NCI-H2081 (cell line): ENCODE measurements around the gene NUP214.

ENCODE experiments used
- DNase-seq, 2 experiments: peaks; one replicate each; lab custom pipeline; 2025; lab: John Stamatoyannopoulos, UW

Gene NUP214

DNA sequence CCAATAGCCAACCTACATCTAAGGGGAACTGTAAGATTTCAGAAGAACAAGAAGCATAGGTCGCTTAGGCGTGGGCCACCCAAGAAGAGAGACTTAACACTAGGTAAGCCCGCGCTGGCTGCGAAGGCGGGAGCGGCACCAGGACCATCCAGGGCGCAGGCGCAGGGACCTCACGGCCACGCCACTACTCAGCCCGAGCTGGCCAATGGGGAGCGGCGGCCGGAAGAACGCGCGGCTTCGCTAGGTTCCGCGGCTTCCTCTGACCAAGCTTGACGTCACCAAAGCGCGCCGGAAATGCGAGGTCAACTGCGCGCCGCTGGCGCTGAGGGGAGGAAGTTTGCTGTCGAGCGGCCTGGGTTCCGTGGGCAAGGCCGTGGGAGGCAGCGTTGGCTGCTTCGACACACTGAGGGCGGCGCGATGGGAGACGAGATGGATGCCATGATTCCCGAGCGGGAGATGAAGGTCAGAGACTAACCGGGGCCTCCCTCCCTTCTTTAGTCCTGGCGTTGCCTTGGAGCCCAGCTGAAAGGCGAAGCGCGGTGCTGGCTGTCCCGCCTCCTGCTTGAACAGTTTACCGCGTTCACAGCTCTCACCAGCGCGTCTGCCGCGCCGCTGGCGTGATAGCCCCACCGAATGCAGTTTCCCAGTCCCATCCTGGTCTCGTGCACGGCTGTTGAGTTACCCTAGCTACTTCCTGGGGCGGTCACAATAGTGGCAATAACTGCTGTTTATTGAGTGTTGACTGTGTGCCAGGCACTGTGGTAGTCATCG, at the start of gene NUP214:
Gene NUP214, plus strand, starts transcription at position 299 of the 771 bp plus-strand sequence. Its CDS starts 119 bp downstream, at position 418.
- peak; percentile 96 to 98 for DNase-seq

DNA sequence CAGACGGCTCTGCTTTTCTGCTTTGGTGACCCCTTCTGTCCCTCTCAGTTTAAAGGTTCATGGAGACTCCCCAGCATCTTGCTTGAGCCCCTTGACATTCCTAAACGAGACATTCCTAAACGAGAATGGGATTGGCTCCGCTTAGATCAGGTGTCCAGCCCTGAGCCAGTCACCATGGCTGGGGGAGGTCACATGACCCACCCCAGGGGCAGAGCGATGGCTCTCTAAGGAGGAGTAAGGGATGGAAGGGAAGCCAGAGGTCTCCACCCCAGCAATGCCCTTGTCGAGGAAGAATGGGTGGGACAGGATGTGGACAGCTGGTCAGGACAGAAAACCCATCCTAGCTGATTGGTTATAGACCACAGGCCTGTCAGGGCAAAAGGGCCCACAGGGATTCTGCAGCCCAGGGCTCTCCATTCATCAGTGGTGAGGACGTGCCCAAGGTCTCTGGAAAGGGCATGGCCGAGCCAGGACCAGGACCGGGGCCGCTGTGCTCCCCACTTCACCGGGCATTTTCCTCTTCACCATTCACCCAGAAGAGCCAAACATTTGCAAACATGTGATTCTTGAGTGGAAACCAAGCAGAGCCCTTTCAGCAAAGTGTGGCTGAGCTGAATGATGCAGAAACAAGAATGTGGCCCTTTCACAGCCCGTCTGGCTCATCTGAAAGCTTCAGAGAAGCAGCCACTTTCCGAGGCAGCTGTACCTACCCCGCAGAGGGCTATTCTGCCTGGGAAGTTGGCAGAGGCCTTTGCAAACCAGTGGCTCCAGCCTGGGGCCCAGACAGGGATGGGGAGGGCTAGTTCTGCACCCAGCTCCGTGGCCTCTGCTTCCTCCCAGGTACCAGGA, 48.8 kb upstream of the NUP214 start:
- no peak for DNase-seq

DNA sequence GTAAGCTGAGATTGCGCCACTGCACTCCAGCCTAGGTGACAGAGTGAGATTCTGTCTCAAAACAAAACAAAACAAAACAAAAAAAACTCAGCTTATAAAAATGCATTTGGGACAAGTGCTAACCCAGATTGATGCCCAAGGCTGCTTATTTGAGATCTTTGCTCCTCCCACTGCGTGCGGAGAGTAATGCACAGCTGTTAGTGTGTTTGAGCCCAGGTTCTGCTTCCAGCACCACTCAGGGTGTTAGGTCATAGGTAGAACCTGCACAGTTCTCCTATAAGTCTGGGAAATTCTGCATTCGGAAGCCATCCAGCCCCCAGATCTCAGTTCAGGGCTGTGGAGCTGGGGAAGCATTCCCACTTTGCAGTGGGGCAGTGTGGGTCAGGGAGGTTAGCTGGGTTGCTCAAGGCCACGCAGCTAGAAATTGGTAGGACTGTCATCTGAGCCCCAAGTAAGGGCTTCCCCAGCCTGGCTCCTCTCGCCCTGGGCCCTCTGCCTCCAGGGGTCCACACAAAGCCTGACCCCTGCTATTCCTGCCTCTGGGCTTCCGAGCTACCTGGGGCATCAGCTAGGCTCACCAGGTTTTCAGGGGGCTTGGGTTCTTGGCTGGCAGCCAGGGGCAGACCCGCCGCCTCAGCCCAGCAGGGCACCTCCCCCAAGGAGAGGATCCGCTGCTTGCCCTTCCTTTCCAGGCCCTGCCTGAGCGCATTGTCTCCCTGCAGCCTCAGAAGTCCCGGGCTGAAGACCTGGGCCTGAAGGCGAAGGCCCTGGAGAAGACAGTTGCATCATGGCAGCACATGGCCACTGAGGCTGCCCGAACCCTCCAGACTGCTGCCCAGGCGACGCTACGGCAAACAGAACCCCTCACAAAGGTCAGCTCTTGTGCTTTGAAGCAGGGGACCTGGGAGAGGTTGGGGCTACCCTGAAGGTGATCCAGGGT, 46.7 kb upstream of the NUP214 start:
- no peak for DNase-seq

DNA sequence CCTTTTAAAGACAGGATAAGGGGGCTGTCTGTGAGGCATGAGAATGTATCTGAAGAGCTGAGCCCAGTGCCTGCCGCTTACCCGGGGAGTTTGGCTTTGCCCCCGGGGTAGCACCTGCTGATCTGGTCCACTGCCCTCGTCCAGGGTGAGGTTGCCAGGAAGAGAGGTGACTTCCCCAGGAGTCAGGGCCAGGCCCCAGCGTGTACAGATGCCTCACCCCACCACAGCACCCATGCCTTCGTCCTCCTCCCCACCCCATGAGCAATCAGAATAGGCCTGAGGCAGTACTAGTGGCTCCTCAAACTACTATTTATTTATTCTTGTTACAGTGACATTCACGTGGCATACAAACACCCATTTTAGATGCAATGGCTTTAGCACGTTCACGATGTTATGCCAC, 44.8 kb upstream of the NUP214 start:
- DNase-seq, result no peak

DNA sequence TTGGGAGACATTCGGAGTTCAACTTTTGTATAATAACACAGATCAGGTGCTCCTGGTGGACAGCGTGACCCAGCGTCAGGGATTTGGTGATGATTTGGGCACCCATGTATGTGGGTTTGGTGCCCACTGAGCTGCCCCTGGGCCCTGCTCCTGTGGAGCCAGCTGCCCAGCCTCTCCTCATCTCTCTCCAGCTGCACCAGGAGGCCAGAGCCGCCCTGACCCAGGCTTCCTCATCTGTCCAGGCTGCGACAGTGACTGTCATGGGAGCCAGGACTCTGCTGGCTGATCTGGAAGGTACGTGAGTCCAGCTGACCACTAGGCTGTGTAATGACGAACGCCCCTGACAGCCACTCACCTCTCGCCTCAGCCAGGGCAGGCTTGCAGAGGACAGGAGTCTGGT, 43.5 kb upstream of the NUP214 start:
- no peak for DNase-seq

DNA sequence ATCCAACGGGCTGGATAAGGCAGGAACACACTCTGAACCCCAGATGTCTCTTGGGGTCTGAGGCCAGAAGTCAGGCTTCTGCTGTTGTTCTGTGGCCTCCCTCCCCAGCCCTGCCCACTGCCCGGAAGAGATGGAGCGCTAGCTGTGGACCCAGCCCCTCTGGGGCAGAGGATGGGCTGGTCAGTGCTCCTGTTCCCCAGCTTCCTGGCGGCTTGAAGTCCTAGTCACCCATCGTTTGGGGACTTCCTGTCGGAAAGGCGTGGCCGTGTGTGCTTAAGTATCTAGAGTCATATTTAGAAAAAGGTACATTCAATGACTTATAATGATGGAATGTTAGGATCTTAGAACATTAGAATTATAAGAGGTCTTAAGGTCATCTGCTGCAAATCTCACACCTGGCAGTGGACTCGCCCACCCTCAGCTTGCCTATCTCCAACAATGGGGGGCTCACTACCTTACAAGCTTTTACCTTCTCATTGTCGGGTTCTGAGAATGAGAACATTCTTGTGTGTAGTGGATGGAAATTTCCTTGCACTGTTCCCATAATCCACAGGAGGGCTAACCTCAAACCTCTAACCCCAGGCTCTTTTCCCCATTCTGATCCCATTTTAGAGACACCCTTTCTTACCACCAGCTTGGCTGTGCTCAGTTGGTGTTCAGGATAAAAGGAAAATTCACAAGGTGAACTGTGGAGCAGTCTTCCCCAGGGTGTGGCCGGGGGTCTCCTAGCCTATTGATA, 42.4 kb upstream of the NUP214 start:
- DNase-seq, result no peak

DNA sequence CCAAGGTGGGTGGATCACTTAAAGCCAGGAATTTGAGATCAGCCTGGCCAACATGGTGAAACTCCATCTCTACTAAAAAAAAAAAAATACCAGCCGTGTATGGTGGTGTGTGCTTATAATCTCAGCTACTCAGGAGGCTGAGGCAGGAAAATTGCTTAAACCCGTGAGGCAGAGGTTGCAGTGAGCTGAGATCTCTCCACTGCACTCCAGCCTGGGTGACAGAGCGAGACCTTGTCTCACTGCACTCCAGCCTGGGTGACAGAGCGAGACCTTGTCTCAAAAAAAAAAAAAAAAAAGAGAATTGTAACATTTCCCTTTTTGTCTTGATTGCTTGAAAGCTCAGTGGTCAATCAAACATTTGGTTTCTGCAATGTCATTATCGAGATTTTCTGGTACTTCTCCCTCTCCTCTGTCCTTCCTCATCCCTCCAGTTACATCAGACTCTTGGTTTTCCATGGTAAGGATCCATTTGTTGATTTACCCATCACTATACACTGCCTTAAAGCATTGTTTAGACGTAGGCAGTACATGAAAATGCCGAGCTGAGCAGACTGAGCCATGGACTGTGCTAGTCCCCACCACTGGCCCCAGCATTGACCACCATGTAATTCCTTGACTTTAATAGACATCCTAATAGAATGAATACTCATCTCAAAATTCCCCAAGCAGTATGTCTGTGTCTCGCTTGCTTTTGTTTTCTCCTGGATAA, 40.6 kb upstream of the NUP214 start:
- DNase-seq, result no peak

DNA sequence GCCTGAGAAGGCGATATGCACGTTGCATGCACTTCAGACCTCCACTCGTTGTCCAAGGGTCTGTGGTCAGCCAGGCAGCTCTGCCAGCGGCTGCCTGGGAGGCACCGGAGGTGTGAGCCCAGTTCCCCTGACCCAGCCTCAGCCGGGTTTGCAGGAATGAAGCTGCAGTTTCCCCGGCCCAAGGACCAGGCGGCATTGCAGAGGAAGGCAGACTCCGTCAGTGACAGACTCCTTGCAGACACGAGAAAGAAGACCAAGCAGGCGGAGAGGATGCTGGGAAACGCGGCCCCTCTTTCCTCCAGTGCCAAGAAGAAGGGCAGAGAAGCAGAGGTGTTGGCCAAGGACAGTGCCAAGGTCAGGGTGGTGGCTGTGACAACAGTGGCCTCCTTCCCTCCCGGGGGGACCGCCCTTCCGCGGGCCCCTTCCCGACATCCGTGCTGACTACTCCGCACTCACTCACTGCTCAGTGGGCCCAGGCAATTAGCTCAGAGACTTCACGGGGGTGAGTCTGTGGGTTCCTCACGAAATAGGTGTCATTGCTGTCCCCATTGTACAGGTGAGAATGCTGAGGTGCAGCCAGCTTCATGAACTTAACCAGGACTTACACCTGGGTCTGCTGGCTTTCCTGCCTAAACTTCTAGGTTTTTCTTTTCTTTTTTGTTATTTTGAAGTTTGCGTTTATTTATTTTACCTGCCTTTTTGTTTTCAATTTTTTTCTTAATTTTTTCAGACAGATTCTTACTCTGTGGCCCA, 39.8 kb upstream of the NUP214 start:
- no peak for DNase-seq

DNA sequence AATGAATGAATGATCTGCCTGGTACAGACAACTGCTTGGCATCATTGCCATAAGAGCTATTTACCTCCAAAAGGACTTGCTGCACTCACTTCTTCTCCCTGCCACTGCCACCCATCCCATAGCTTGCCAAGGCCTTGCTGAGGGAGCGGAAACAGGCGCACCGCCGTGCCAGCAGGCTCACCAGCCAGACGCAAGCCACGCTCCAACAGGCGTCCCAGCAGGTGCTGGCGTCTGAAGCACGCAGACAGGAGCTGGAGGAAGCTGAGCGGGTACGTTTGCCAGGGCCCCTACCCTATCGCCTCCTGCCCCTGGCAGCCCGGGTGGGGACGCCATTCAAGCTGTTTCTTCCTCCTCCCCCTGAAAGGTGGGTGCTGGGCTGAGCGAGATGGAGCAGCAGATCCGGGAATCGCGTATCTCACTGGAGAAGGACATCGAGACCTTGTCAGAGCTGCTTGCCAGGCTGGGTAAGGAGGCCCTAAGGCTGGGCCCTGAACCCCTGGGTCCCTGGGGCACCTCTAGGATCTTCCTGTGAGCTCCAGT, 38.0 kb upstream of the NUP214 start:
- peak; percentile 14 to 63 for DNase-seq

DNA sequence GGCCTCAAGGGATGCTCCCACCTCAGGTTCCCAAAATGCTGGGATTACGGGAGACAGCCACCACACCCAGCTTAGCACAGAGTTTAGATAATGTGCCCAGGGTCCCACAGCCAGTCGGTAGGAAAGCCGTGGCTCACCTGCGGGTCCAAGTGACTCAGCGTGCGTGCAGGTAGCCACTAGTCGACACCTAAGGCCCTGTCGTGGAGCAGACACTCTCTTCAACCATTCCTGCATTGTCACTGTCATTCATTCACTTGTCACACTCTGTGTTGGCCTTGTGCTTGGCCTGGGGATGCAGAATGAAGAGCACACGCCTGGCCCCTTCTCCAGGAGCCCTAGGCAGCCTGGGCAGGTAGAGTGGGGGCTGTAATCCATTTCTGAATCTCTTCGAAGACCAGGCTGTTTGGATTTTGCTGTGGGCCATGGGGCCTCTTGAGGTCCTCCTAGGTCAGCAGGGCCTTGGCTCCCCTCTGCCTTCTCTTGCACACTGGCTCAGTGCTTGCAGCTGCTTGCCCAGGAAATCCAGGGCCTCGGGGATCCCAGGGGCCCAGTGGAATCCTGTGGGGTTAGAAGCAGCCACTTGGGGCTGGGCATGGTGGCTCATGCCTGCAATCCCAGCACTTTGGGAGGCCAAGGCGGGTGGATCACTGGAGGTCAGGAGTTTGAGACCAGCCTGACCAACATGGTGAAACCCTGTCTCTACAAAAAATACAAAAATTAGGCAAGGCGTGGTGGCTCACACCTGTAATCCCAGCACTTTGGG, 35.2 kb upstream of the NUP214 start:
- DNase-seq, result no peak

DNA sequence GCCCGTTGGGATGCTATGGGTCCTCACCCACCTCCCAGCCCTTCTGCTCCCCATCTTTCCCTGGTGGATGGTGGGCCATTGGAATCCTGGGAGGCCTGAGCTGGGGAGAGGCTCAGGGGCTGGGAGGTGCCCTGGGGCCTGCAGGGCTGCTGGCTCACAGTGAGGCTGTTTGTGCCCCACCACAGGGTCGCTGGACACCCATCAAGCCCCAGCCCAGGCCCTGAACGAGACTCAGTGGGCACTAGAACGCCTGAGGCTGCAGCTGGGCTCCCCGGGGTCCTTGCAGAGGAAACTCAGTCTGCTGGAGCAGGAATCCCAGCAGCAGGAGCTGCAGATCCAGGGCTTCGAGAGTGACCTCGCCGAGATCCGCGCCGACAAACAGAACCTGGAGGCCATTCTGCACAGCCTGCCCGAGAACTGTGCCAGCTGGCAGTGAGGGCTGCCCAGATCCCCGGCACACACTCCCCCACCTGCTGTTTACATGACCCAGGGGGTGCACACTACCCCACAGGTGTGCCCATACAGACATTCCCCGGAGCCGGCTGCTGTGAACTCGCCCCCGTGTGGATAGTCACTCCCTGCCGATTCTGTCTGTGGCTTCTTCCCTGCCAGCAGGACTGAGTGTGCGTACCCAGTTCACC, 33.9 kb upstream of the NUP214 start:
- DNase-seq, result peak; percentile 4 to 42

DNA sequence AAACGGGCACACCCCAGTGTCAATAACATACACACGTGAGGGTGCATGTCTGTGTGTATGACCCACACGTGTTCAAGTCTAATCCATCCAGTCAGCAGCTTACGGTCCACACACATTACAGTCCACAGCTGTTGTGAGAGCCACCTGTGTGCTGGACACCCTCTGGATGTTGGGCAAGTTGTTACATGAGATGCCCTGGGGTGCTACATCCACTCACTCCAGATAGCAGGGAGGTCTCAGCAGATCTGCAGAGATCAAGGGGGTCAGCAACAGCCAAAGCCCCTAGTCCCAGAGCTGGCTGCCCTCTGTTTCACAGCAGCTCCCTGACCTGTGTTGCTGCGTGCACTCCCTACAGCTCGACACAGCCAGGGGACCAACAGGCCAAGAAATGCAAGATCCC, 33.4 kb upstream of the NUP214 start:
- DNase-seq, result no peak

DNA sequence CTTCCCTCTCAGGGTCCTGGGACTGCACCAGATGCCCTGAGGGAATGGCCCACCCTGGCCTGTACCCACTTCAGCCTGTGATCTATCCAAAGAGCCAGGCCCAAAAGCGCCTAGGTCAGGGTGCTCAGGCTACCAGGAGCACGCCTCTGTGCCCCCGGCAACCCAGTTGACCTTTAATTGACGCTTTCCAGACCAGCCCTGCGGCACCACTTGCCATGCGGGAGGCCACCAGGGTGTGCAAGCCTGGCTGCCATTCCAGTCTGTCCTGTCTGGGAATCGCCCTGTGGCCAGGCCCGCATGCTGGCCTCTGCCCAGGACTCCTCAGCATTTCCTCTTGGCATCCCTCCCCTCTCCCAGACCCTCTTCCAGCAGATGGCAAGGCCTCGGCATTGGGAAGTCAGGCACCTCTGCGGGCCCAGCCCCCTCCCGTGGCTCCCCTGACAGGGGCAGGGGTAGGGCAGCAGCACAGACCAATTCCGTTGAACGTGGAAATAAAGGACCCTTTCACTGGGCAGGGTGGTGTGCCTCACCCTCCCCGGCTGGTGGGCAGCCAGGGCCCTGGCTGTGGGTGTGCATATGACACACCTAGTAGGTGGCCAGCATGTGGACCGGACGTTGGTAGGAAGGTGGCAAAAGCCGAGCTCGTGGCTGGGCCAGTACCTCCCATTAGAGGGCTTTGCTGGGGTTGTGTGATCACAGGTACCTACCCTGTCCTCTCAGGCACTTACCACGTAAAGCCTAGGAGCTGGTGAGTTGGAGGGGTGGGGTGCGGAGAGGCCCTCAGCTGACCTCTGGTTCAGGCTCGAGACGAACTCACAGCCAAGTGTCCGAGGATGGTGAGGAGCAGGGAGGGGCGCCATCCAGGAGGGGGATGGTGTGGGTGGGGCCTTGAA, 32.6 kb upstream of the NUP214 start:
- DNase-seq, result no peak

DNA sequence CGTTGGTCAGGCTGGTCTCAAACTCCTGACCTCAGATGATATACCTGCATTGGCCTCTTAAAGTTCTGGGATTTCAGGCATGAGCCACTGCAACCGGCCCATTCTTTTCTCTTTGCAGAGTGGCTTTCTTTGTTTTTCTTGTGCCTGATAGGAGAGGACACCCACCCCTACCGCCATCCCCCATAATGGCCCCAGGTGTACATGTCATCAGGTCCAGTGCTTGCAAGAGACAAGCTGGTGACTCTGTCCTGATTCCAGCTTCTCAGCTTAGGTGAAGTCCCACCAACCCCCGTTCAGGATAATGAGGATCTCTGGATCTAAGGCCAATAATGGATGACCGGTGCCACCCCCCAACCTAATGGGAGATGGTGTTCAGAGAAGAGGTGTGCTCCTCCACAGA, 31.4 kb upstream of the NUP214 start:
- DNase-seq, result no peak

DNA sequence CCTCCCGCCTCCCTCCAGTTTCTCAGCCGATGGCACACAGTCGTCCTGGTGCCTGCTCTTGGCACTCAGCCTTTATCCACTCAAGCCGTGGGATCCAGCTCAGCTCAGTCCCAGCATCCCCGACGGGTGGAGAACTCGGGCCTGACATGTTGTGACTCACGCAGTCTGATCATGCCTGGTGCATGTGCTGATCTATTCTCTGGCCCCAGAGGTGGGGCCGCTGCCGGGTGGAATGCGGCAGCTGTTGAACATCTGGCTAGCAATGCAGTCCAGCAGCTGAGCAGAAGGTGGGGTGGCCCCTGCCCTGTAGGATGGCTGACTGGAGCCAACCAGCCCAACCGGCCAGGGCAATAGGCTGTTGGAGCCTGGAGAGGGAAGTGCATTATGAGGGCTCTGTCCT, 30.8 kb upstream of the NUP214 start:
- DNase-seq, result no peak

DNA sequence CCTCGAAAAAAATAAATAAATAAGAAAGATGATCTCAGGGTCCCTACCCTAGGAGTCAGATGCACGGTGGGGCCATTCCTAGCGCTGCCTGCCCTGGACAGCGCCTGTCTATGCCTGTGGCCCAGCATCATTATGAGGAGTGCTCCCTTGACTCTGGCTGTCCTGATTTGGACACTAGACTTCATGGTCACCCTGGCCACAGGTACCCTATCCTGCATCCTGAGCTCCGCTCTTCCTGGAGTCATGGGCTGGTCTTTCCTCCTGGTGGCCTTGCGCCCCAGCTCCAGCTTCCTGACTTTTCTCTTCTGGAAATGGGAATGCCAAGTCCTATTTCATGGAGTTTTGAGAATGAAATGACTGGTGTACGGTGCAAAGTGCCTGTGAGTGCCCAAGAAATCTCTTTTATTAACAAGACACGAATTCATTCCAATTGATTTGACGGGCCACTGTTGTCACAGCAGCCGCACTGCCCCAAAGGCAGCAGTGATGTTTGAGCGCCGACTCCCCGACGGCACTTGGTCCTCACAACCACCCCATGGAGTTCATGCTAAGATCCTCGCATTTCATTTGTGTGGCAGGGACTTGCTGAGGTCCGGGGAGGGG, 29.6 kb upstream of the NUP214 start:
- no peak for DNase-seq
